GM21529 (cell line): Measurements from ENCODE around the gene OR12D2.
"Not testable (repeated sequence)": the region's sequence is repeated elsewhere in the genome, so short reads cannot be mapped to it uniquely, and the experiment has no call there.

Experiments
- ATAC-seq: cut with Tn5 transposase; IDR thresholded peaks from one replicate; pipeline ENCODE4 v1.9.1; 2021; ENCODE audit not compliant: unreplicated experiment

The OR12D2 gene, protein sequence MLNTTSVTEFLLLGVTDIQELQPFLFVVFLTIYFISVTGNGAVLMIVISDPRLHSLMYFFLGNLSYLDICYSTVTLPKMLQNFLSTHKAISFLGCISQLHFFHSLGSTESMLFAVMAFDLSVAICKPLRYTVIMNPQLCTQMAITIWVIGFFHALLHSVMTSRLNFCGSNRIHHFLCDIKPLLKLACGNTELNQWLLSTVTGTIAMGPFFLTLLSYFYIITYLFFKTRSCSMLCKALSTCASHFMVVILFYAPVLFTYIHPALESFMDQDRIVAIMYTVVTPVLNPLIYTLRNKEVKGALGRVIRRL

DNA sequence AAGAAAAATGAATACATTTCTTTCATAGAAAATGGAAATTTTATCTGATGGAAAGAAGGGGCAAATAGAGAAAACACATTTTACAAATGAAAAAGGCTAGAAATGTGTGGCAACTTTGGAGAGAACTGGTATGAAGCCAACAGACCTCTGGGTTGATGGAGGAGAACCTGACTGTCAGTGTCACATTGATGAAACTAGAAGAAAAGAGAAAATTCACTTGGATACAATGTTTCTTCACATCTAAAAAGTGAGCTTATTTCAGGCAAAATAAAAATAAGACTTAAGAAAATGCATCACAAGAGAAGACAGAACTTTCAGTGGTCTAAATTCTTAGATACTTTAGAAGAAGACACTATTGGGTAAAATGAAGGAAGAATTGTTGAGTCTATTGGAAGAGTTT lies at the start of gene OR12D2:
TSS of gene OR12D2 (plus strand) at position 301 of the 400 bp plus-strand sequence. CDS start 1,069 bp downstream, outside the sequence.
- no peak for ATAC-seq

DNA sequence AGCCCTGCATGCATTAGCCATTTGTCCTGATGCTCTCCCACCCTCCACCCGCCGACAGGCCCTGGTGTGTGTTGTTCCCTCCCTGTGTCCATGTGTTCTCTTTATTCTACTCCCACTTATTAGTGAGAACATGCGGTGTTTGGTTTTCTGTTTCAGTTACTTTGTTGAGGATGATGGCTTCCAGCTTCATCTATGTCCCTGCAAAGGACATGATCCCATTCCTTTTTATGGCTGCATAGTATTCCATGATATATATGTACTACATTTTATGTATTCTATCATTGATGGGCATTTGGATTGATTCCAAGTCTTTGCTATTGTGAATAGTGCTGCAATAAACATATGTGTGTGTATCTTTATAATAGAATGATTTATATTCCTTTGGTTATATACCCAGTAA lies 46.1 kb upstream of the OR12D2 start:
- ATAC-seq = not testable (repeated sequence)

DNA sequence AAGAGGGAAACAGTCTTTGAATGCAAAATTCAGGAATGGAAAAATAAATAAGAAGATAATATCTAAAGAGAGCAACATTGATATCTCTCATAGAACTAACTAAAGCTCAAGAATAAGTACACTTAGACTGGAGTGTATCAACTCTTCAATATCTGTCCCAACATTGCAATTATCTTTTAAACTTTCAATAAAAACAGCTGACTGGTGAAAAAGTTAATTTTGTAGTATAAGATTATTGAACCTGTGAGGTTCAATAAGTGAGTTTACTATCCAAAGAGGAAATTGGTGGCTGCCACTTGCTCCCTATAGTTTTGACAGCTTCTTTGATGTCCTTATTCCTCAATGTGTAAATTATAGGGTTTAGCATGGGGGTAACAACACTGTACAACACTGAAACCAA lies 40.5 kb upstream of the OR12D2 start:
- no peak for ATAC-seq

DNA sequence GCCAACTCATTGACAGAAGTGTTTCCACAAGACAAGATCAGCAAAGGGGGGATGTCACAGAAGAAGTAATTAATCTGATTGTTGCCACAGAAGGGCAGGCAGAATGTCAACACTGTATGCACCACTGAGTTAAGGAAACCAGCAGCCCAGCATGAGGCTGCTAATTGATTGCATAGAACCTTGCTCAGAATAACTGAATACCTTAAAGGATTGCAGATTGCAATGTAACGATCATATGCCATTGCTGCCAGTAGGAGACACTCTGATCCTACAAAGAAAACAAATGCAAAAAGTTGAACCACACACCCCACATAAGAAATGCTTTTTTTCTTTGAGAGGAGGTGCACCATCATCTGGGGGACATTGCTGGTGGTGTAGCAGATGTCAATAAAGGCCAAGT lies 39.8 kb upstream of the OR12D2 start:
- no peak for ATAC-seq

DNA sequence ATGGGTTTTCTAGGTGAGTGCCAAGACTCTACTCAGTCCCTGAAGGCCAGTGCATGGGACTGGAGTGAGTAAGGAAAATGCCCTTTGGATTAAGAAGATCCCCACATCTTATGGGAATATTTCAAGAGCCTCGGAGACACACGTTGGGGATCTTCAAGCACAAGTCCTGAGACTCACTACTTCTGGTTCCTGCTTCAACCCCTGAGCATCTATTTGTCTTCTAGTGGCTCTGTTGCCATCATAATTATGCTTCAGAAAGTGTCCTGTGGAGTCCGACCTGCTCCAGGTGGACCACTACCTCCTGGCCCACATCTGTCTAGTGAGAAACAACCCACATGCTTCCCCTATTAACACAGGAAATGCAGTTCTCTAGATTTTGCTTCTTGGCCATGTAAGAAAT lies 26.7 kb upstream of the OR12D2 start, which contains the start of gene OR5V1:
TSS of gene OR5V1 (minus strand) at position 101 of the 400 bp plus-strand sequence. CDS start 12,670 bp downstream, outside the sequence.
- no peak for ATAC-seq

DNA sequence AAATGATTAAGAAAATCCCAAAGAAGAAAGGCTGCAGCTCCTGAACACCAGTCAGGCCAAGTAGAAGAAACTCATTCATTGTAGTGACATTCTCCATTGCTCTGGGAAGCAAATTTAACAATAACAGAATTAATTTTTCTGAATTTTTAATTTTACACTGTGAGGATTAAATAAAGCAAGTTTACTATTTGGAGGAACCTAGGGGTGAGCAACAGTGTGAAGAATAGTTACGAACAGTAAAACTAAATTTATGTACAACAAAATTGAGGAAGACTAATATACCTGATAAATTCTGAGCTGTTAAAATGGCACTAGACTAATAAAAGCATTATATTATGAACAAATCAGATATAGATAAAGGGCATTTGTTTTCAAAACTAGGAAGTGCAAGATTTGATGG lies 20.2 kb upstream of the OR12D2 start, which contains the start of gene OR12D3:
TSS of gene OR12D3 (minus strand) at position 101 of the 400 bp plus-strand sequence. CDS start at position 97, 4 bp downstream.
- ATAC-seq = no peak

DNA sequence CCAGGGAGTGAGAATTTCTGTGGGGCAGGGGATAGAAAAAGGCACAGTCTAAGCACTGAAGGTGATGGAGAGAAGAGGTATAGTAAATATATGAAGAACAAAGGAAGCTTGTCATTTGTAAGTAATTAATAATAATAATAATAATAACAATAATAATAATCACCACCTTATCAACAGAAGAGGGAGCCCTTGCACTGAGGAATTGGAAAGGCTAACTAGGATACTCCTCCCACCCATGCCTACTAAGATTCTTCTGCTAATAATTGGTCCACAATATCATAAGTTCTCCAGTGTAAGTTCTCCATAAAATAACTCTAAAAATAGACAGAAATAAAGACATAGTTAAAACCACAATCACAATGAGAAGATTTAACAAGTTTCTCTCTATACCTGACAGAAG lies 19.4 kb upstream of the OR12D2 start:
- no peak for ATAC-seq

DNA sequence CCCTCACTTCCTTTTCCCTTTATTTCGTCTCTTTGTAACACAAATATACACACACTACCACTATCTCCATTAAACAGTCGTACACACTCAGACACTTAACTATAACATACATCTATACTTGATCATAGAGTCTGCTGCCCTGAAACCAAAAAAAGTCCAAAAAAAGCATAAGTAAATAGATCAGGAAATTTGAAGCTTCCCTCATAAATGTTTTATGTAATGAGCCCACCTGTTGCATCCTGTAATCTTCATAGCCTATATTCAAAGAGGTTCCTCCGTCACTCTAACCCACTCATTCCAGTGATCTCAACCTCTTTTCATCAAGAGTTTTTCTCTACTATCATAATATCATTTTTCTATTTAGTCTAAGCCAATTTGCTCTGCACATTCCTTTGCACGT lies 6.9 kb upstream of the OR12D2 start:
- ATAC-seq = no peak

DNA sequence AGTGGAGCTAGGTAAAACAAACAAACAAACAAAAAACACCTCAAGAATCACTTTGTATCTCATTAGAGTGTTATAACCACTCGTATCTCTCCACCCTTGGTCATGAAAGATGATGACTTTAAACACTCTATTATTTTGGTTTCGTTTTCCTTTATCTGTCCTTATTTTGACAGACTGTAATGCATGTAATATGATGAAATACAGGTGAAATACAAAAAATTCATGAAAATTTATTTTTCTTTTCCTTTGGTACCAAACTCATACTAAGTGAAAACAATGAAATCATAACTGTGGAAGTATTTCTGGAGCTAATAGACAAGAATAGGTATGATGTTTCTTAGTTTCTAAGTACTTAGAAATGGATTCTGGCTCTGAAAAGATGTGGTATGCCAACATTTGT lies 4.1 kb downstream of the OR12D2 start:
- no peak for ATAC-seq

DNA sequence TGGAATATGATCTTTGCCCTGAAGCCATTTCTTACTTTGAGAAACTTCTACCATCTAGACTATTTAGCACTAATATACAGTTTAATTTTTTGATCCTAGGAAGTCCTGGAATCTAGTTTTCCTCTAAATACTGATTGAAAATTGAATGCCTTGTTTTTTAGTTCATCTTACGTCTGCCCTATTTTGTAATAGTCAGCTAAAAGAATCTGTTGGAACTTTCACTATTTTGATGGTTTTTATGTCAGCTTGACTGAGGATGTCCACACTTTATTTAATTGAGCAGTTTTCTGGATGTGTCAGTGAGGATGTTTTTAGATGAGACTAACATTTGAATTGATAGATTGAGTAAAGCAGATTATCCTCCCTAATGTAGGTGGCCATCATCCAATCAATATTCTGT lies 8.4 kb downstream of the OR12D2 start:
- ATAC-seq = no peak

DNA sequence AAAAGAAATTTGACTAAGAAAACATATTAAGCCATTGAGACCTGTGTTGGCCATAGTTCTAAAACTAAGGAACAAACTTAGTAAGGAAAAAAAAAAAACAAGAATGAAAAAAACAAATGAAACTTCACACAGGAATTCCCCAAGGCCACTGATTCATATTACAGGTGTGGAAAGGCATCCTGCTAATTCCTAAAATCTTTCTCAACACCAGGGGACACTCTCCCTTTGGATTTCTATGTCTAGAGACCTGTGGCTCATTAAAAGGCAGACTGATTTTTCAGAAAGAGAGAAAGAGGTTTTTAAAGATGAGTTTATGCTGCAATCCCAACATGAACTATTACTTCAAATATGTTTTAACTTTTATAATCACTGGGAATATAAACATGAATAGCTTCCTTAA lies 19.2 kb downstream of the OR12D2 start, which contains the start of gene OR12D1:
TSS of gene OR12D1 (plus strand) at position 341 of the 400 bp plus-strand sequence.
- ATAC-seq = no peak

DNA sequence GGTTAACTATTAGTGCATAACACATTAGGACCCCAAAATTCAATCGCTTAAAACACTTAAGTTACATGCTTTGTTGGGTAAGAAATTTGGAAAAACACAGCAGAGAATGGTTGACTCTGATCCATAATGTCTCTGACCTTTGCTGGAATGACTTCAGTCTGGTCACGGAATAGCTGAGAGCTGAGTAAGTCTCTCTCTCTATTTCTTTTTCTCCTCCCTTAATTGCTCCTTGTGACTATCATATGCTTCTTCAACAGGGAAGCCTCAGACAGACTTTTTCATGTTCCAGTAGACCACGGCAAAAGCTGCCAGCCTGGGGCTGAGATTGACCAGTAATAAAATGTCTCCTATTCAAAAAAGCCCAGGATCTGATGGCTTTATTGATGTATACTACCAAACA lies 24.1 kb downstream of the OR12D2 start:
- no peak for ATAC-seq

DNA sequence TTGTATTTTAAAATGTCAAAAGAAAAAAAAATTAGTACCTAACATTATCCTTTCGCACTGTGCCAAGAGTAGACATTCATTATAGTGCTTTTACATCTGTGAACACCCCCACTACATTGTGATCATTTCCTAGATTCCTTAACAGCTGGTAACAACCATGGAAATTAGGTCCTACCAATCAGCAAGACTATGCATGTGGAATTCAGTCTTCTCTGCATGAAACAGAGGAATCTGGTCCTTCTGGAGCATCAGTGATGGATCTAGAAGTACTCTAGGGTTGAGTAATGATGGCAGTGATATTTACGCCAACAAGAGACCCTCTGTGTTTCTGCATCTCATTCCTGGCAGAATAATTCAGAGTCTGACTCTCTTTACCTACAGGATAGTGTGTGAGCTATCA lies 28.7 kb downstream of the OR12D2 start:
- ATAC-seq = no peak

DNA sequence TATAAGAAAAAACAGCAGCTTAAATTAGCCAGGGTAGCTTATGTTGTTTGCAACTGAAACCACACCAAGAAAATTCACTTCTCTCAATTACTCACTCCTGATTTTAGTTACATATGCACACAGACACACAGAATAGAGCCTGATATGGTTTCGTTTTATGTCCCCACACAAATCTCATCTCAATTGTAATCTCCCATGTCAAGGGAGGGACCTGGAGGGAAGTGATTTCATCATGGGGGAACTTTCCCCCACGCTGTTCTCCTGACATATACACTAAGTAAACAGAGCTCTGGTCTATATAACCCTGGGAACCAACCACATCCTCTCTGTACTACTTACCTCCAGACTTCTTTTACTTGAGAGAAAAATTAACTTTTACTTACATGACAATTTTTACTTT lies 29.1 kb downstream of the OR12D2 start:
- ATAC-seq = no peak

DNA sequence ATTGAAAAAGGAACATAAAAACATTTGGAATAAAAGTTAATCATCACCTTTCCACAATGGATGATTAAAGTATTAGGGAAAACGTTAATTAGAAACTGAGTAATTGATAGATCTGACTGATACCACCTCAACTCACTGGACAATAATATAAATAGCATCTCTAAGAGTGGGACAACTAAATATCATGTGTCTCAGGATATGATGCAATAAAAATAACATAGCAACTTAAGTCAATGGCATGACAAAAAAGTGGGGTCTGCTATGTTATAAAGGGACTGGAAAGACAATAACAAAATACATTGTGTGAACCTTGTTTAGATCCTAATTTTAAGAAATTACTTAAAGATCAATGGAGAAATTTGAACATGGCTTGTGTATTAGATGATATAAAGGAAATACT lies 29.6 kb downstream of the OR12D2 start:
- ATAC-seq = no peak

DNA sequence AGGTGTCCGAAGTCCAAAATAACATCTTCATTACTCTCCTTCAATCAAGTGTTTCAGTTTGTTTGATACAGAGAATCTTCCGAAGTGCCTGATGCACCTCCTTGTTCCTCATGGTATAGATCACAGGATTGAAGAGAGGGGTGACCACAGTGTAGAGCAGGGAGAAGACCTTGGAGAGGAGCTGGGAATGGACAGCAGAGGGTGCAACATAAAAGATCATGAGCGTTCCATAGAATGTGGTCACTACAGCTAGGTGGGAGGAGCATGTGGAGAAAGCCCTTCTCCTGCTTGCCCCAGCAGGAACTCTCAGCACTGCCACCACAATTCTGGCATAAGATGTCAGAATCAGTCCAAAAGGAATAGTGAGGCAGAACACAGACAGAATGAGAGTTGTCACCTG lies 31.2 kb downstream of the OR12D2 start:
- ATAC-seq = no peak

DNA sequence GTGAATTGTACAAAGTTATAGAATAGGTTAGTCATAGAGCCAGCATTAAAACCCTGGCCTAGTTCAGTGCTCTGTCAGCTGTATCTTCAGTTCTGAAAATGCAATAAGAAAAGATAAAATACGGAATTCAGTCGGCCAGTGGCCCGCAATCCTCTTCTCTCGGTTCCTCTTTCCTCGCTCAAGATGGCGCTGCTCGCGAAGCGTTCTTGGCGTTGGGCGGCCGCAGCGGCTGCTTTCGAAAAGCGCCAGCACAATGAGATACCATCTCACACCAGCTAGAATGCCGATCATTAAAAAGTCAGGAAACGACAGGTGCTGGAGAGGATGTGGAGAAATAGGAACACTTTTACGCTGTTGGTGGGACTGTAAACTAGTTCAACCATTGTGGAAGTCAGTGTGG lies 41.3 kb downstream of the OR12D2 start:
- ATAC-seq = not testable (repeated sequence)

DNA sequence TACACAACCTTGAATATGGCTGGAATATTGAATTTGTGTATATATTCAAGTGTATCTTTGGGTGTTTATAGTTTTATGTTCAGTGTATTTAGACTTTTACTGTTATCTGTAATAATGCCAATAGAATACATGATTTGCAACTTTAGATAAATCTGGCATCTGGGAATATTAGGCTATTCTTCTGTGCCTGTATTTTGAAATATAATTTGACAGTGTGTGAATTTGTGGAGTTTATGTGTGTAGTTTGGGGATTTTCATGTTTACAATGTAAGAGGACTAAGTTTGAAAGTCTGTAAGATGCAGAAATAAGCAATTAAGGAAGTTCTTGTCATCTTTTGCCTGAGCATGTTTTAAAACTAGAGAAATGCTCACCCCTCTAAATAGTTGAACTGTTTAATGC lies 43.6 kb downstream of the OR12D2 start, which contains the start of gene OR10C1:
TSS of gene OR10C1 (plus strand) at position 301 of the 400 bp plus-strand sequence. CDS start 710 bp downstream, outside the sequence.
- no peak for ATAC-seq

DNA sequence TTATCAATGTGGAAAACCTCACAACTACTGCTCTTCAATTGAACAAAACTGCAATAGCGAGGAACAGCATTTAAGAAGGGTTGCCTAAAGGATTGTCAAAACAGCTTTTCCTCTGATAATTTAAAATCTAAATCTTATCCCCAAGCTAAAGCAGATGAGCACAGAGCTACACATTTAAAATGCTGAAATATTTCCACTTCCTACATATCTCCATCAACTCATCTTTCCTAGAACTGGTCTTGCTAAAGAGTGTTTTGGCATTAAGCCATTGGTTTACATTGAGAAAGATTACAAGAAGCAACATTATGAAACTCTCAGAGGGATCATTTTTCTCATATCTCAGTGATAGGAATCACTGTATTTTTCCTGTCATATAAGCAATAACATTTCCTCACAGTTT lies 47.3 kb downstream of the OR12D2 start:
- no peak for ATAC-seq

DNA sequence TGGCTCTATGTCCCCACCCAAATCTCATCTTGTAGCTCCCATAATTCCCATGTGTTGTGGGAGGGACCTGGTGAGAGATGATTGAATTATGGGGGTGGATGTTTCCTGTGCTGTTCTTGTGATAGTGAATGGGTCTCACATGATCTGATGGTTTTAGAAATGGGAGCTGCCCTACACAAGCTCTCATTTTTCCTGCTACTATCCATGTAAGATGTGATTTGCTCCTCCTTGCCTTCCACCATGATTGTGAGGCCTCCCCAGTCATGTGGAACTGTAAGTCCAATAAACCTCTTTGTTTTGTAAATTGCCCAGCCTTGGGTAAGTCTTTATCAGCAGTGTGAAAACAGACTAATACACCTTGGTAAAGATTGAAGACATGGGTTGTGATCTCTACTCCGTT lies 48.6 kb downstream of the OR12D2 start:
- not testable (repeated sequence) for ATAC-seq
